Erythroblast (primary cell): ENCODE measurements around the gene SYN1.

Experiments used
- GATA1 ChIP-seq: IDR thresholded peaks from 2 replicates; pipeline ENCODE4 v1.6.1; 2011; ENCODE audit warnings: low read depth, mild to moderate bottlenecking, control low read depth, low read length, moderate library complexity
- POLR2A ChIP-seq: IDR thresholded peaks from 2 replicates; pipeline ENCODE4 v1.6.1; 2011; ENCODE audit warnings: mild to moderate bottlenecking, low read length

DNA sequence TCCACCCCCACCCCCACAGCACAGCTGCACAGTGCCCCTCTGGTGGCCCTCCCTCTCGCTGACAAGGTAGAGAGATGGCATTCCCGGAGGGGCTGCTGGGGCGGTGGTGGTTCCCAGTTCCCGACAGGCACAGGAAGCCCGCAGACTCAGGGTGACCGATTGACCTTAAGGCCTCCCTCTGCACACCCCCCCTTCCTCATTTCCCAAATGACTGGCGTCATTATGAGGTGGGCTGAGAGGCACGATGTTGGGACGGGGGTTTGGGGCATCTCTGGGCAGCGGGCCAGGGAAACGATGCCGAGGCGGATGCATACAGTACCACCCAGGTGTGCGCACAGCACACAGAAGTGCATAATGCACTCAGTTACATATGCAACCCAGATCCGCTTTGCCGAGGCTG is 41.0 kb downstream of the SYN1 start:
- TF ChIP-seq POLR2A (no peak), GATA1 (no peak)
